Panc1 (cell line): ENCODE results near the gene MSRB3.

ENCODE experiments used
- POLR2AphosphoS5 ChIP-seq: IDR thresholded peaks from 2 replicates; pipeline ENCODE4 v1.6.1; 2012; ENCODE audit warnings: mild to moderate bottlenecking, low read depth, low read length, moderate library complexity
- SIN3A ChIP-seq: IDR thresholded peaks from 2 replicates; pipeline ENCODE4 v1.6.1; 2012; ENCODE audit warnings: low read depth, mild to moderate bottlenecking, low read length, moderate library complexity, borderline replicate concordance; ENCODE audit not compliant: insufficient read depth
- TF ChIP-seq, protein P1 (sequence below): fragments of 450-650 bp; IDR thresholded peaks from 2 replicates; pipeline ENCODE4 v1.5.1; 2017; ENCODE audit warnings: mild to moderate bottlenecking

DNA sequence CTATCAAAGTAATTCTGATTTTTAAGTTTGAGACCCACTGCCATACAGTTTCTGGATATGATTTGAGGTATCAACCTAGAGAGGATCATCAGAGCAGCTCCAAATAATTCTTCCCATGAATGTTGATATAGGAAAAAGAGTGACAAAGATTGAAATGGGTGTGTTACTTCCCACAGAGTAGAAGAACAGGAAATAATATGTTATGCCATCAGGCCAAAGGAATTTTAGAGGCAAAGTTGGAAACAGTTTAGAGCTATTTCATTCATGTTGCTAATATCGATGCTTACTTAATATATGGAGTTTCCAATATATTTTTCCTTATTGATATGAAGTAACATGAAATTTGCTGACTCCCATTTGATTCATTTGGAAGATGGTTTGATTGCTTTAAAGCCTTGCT lies 8.9 kb upstream of the MSRB3 start:
- TF ChIP-seq, protein P1, sequence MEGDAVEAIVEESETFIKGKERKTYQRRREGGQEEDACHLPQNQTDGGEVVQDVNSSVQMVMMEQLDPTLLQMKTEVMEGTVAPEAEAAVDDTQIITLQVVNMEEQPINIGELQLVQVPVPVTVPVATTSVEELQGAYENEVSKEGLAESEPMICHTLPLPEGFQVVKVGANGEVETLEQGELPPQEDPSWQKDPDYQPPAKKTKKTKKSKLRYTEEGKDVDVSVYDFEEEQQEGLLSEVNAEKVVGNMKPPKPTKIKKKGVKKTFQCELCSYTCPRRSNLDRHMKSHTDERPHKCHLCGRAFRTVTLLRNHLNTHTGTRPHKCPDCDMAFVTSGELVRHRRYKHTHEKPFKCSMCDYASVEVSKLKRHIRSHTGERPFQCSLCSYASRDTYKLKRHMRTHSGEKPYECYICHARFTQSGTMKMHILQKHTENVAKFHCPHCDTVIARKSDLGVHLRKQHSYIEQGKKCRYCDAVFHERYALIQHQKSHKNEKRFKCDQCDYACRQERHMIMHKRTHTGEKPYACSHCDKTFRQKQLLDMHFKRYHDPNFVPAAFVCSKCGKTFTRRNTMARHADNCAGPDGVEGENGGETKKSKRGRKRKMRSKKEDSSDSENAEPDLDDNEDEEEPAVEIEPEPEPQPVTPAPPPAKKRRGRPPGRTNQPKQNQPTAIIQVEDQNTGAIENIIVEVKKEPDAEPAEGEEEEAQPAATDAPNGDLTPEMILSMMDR: no peak
- TF ChIP-seq POLR2AphosphoS5 (no peak), SIN3A (no peak)
